ENCODE data around the gene DSG4. TPM values are rescaled to one million over a fixed set of nuclear protein-coding genes. Genes with fewer than 3 reads are reported as not detected.
A peak's percentile ranks its signal among the peaks of the same experiment; 100 is the strongest.

DSG4 gene
- total and polyA plus RNA-seq, 4 donors, result under 0.01 TPM; not detected in 3

DNA sequence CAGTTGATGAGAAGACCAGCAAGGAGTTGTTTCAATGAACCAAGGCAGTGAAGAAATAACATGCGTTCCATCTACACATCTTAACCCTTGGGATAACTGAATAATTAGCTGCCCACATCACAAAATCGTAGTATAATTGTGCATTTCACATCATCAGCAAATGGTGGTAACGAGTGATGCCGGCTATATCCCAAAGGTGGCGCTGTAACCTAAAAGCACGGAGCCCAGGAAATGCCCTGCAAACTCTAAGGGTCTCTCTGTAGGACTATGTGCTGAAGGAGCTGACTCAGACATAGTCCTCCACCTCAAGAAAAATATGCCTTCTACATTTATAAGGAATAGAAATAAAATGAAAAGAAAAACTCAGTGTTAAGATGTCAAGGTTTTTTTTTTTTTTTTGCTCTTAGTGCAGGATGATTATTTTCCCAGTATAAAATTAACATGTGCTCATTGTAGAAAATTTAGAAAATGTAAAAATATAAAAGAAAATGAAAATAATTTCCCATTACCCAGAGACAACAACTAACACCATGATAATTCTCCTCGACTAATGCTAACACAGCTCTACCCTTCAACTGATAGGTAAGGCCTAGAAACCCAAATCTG, 47.9 kb downstream of the DSG4 start:
- no peaks in the 10 kb centered on the region for H3K4me1 ChIP-seq (ENCODE audit: control insufficient read depth in 4 of 4, insufficient read depth in 4 of 4, low read length in 3 of 4)
- WGBS, result 36% methylated on average over 7 of the region's 7 CpGs
- no peak overlapping the region for H3K4me3 ChIP-seq (ENCODE audit: low read depth in 1 of 3, low read length in 3 of 3)
- DNase-seq (ENCODE audit: low spot score), result peak; percentile 37
- TF ChIP-seq, protein P1, sequence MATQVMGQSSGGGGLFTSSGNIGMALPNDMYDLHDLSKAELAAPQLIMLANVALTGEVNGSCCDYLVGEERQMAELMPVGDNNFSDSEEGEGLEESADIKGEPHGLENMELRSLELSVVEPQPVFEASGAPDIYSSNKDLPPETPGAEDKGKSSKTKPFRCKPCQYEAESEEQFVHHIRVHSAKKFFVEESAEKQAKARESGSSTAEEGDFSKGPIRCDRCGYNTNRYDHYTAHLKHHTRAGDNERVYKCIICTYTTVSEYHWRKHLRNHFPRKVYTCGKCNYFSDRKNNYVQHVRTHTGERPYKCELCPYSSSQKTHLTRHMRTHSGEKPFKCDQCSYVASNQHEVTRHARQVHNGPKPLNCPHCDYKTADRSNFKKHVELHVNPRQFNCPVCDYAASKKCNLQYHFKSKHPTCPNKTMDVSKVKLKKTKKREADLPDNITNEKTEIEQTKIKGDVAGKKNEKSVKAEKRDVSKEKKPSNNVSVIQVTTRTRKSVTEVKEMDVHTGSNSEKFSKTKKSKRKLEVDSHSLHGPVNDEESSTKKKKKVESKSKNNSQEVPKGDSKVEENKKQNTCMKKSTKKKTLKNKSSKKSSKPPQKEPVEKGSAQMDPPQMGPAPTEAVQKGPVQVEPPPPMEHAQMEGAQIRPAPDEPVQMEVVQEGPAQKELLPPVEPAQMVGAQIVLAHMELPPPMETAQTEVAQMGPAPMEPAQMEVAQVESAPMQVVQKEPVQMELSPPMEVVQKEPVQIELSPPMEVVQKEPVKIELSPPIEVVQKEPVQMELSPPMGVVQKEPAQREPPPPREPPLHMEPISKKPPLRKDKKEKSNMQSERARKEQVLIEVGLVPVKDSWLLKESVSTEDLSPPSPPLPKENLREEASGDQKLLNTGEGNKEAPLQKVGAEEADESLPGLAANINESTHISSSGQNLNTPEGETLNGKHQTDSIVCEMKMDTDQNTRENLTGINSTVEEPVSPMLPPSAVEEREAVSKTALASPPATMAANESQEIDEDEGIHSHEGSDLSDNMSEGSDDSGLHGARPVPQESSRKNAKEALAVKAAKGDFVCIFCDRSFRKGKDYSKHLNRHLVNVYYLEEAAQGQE (IDR thresholded peaks at IDR 0.05), result no peak
- peak; percentile 76 to 85 for TF ChIP-seq RAD21 (IDR thresholded peaks at IDR 0.05)
- TF ChIP-seq, protein P2, sequence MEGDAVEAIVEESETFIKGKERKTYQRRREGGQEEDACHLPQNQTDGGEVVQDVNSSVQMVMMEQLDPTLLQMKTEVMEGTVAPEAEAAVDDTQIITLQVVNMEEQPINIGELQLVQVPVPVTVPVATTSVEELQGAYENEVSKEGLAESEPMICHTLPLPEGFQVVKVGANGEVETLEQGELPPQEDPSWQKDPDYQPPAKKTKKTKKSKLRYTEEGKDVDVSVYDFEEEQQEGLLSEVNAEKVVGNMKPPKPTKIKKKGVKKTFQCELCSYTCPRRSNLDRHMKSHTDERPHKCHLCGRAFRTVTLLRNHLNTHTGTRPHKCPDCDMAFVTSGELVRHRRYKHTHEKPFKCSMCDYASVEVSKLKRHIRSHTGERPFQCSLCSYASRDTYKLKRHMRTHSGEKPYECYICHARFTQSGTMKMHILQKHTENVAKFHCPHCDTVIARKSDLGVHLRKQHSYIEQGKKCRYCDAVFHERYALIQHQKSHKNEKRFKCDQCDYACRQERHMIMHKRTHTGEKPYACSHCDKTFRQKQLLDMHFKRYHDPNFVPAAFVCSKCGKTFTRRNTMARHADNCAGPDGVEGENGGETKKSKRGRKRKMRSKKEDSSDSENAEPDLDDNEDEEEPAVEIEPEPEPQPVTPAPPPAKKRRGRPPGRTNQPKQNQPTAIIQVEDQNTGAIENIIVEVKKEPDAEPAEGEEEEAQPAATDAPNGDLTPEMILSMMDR (IDR thresholded peaks at IDR 0.05; ENCODE audit: low read depth, low read length, missing input control), result peak; percentile 54
- no peak for TF ChIP-seq YY1 (IDR thresholded peaks at IDR 0.05)
- H3K9ac ChIP-seq (ENCODE audit: low read depth in 1 of 2, low read length in 2 of 2), result no peak overlapping the region
- H3K27ac ChIP-seq (ENCODE audit: low read depth in 1 of 2, low read length in 2 of 2), result no peak overlapping the region
- no peaks in the 10 kb centered on the region for H3K27me3 ChIP-seq (ENCODE audit: control insufficient read depth in 4 of 4, insufficient read depth in 4 of 4, low read length in 3 of 4)
- no peaks in the 10 kb centered on the region for H3K36me3 ChIP-seq (ENCODE audit: control insufficient read depth in 4 of 4, insufficient read depth in 3 of 4, low read depth in 1 of 4, low read length in 3 of 4)
- H3K9me3 ChIP-seq (ENCODE audit: control insufficient read depth in 4 of 4, low read length in 3 of 4), result no peaks in the 10 kb centered on the region

DNA sequence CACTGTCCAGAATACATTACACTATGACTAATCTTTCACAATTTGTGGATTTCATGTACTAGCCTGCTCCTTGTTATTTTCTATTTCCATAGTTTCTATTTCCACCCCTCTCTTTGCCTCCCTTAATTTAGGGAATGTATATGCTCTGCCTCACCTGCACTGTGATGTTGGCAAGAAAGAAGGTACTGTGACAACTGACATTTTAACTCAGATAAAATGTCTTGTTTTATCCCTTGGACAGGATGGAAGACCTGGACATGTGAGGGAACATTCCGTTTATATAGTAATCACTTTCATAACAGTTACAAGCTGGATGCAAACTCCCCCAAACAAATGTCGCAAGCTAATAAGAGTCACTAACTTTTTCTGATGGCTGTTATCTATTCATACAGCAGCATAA, 49.4 kb downstream of the DSG4 start:
- TF ChIP-seq FOXA2 (IDR thresholded peaks at IDR 0.05) (no peak), SP1 (IDR thresholded peaks at IDR 0.05) (no peak), YY1 (IDR thresholded peaks at IDR 0.05) (no peak), RXRA (IDR thresholded peaks at IDR 0.05) (no peak), HNF4A (conservative IDR thresholded peaks at IDR 0.05) (no peak), GABPA (IDR thresholded peaks at IDR 0.05 in 1 of 2, conservative IDR thresholded peaks at IDR 0.05 in 1 of 2) (no peak), EGR1 (IDR thresholded peaks at IDR 0.05; ENCODE audit: low read depth in 2 of 2) (no peak), JUND (IDR thresholded peaks at IDR 0.05) (no peak), HNF4G (IDR thresholded peaks at IDR 0.05) (no peak), NR2F2 (IDR thresholded peaks at IDR 0.05) (no peak), TAF1 (conservative IDR thresholded peaks at IDR 0.05) (no peak), RAD21 (IDR thresholded peaks at IDR 0.05) (no peak), FOXA1 (IDR thresholded peaks at IDR 0.05) (no peak)
- TF ChIP-seq, protein P3, sequence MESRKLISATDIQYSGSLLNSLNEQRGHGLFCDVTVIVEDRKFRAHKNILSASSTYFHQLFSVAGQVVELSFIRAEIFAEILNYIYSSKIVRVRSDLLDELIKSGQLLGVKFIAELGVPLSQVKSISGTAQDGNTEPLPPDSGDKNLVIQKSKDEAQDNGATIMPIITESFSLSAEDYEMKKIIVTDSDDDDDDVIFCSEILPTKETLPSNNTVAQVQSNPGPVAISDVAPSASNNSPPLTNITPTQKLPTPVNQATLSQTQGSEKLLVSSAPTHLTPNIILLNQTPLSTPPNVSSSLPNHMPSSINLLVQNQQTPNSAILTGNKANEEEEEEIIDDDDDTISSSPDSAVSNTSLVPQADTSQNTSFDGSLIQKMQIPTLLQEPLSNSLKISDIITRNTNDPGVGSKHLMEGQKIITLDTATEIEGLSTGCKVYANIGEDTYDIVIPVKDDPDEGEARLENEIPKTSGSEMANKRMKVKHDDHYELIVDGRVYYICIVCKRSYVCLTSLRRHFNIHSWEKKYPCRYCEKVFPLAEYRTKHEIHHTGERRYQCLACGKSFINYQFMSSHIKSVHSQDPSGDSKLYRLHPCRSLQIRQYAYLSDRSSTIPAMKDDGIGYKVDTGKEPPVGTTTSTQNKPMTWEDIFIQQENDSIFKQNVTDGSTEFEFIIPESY (IDR thresholded peaks at IDR 0.05), result no peak
- TF ChIP-seq, protein P1 (IDR thresholded peaks at IDR 0.05), result no peak
- TF ChIP-seq, protein P2 (IDR thresholded peaks at IDR 0.05; ENCODE audit: low read depth, low read length, missing input control), result no peak
- TF ChIP-seq, protein P4, sequence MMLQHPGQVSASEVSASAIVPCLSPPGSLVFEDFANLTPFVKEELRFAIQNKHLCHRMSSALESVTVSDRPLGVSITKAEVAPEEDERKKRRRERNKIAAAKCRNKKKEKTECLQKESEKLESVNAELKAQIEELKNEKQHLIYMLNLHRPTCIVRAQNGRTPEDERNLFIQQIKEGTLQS (IDR thresholded peaks at IDR 0.05), result no peak
- TF ChIP-seq, protein P5, sequence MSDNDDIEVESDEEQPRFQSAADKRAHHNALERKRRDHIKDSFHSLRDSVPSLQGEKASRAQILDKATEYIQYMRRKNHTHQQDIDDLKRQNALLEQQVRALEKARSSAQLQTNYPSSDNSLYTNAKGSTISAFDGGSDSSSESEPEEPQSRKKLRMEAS (IDR thresholded peaks at IDR 0.05), result no peak
- no peaks in the 10 kb centered on the region for H3K4me1 ChIP-seq (ENCODE audit: control insufficient read depth in 4 of 4, insufficient read depth in 4 of 4, low read length in 3 of 4)
- no peak overlapping the region for H3K27ac ChIP-seq (ENCODE audit: low read depth in 1 of 2, low read length in 2 of 2)
- no peak overlapping the region for H3K4me3 ChIP-seq (ENCODE audit: low read depth in 1 of 3, low read length in 3 of 3)
- WGBS, result 83% methylated on average over 2 of the region's 2 CpGs
- no peaks in the 10 kb centered on the region for H3K36me3 ChIP-seq (ENCODE audit: control insufficient read depth in 4 of 4, insufficient read depth in 3 of 4, low read depth in 1 of 4, low read length in 3 of 4)
- no peak overlapping the region for H3K9ac ChIP-seq (ENCODE audit: low read depth in 1 of 2, low read length in 2 of 2)
- no peaks in the 10 kb centered on the region for H3K9me3 ChIP-seq (ENCODE audit: control insufficient read depth in 4 of 4, low read length in 3 of 4)
- no peaks in the 10 kb centered on the region for H3K27me3 ChIP-seq (ENCODE audit: control insufficient read depth in 4 of 4, insufficient read depth in 4 of 4, low read length in 3 of 4)
- no peak for DNase-seq (ENCODE audit: low spot score)
